ENCODE results near the gene MEMO1. TPM values are rescaled to one million over a fixed set of nuclear protein-coding genes. Genes with fewer than 3 reads are reported as not detected.
"Not testable (repeated sequence)": the region's sequence is repeated elsewhere in the genome, so short reads cannot be mapped to it uniquely, and the experiment has no call there.

Gene MEMO1
- total and polyA plus RNA-seq, 11 donors: 20.1 to 94.8 (median 53.0) TPM

- no peak overlapping the region for H3K4me3 ChIP-seq
Measured at GRCh38 chr2:31973665-31974064, 37.1 kb downstream of the MEMO1 start.

GRCh38 chr2:31972059-31972458 lies 38.7 kb downstream of the MEMO1 start:
- DNase-seq: no peak
- Histone ChIP-seq H3K27ac (no peak overlapping the region), H3K9me3 (no peaks in the 10 kb centered on the region), H3K36me3 (no peaks in the 10 kb centered on the region), H3K4me1 (peaks cover 0 to 12% (median 0%) of the 10 kb centered on the region in 12 donors), H3K27me3 (no peaks in the 10 kb centered on the region), H3K4me3 (no peak overlapping the region)
- TF ChIP-seq CTCF (IDR thresholded peaks at IDR 0.05) (no peak), POLR2A (IDR thresholded peaks at IDR 0.05) (no peak)
- intact Hi-C loops (cut with DNase I): no loop called here
- 85 to 96% (median 95%) methylated on average over 2 of the region's 2 CpGs for WGBS, 4 donors
- no peak for ATAC-seq

More at GRCh38 chr2:31973665-31974064, 37.1 kb downstream of the MEMO1 start:
- DNase-seq: no peak
- no peak overlapping the region for H3K27ac ChIP-seq
- H3K4me1 ChIP-seq: peaks cover 0 to 10% (median 0%) of the 10 kb centered on the region in 12 donors
- no peaks in the 10 kb centered on the region for H3K36me3 ChIP-seq
- intact Hi-C loops (cut with DNase I): no loop called here
- no peaks in the 10 kb centered on the region for H3K9me3 ChIP-seq
- H3K27me3 ChIP-seq: no peaks in the 10 kb centered on the region
- ATAC-seq: no peak
- no peak for TF ChIP-seq CTCF (IDR thresholded peaks at IDR 0.05)
- no peak for TF ChIP-seq POLR2A (IDR thresholded peaks at IDR 0.05)

DNA sequence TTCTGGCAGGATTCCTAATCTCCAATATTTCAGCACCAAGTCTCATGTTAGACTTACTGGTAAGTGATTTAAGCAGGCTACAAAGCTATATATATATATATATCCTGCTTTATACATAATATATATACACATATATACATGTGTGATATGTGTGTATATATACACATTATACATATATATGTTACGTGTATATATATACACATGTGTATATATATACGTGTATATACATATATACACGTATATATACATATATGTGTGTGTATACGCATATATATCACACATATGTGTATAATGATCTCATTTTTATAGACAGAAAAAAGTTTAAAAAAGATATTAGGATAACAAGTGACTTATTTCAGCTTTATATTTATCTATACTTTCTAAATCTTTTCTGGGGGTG lies 41.6 kb downstream of the MEMO1 start:
- ATAC-seq (no peak), DNase-seq (no peak)
- TF ChIP-seq CTCF (IDR thresholded peaks at IDR 0.05) (no peak), POLR2A (IDR thresholded peaks at IDR 0.05) (no peak)
- no peaks in the 10 kb centered on the region for H3K27me3 ChIP-seq
- no peak overlapping the region for H3K4me3 ChIP-seq
- H3K36me3 ChIP-seq: peaks cover 0 to 3% (median 0%) of the 10 kb centered on the region in 9 donors
- intact Hi-C loops (cut with DNase I): no loop called here
- no peaks in the 10 kb centered on the region for H3K9me3 ChIP-seq
- peaks cover 0 to 10% (median 0%) of the 10 kb centered on the region in 12 donors for H3K4me1 ChIP-seq
- no peak overlapping the region for H3K27ac ChIP-seq
- 92 to 93% (median 92%) methylated on average over 4 of the region's 4 CpGs for WGBS, 4 donors

DNA sequence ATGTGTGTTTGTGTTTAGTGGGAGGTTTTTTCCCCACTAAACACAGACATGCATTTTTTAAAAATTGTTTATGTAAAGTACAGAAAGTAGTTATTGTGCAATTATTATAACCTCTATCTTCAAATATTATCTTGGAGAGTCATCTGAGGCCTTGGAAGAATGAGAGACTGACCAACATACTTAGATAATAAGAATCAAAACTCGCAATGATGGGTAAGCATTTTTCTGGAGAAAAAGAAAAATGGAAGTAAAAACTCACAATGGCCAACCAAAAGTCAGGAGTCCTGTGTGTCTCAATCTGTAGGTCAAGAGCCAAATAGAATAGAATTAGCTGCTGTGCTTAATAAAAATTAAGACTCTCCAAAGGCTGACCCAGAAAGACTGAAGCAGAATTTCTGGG lies 43.0 kb downstream of the MEMO1 start:
- no peaks in the 10 kb centered on the region for H3K9me3 ChIP-seq
- peak overlapping the region in 1 of 12 donors; percentile 7 for H3K27ac ChIP-seq
- no peak for ATAC-seq
- no peak for DNase-seq
- no peak overlapping the region for H3K4me3 ChIP-seq
- WGBS, 4 donors: 89 to 98% (median 94%) methylated on average over 1 of the region's 1 CpG
- intact Hi-C loops (cut with DNase I): no loop called here
- H3K27me3 ChIP-seq: no peaks in the 10 kb centered on the region
- peaks cover 0 to 5% (median 0%) of the 10 kb centered on the region in 9 donors for H3K36me3 ChIP-seq
- H3K4me1 ChIP-seq: peaks cover 0 to 19% (median 0%) of the 10 kb centered on the region in 12 donors
- TF ChIP-seq CTCF (IDR thresholded peaks at IDR 0.05) (no peak), POLR2A (IDR thresholded peaks at IDR 0.05) (no peak)

GRCh38 chr2:31966402-31966801 lies 44.4 kb downstream of the MEMO1 start:
- H3K4me1 ChIP-seq: peaks cover 0 to 32% (median 4%) of the 10 kb centered on the region in 12 donors
- H3K27ac ChIP-seq; H3K9me3 ChIP-seq; H3K36me3 ChIP-seq; intact Hi-C loops (cut with DNase I); H3K27me3 ChIP-seq; H3K4me3 ChIP-seq; DNase-seq; ATAC-seq: not testable (repeated sequence)
- 93 to 97% (median 93%) methylated on average over 6 of the region's 6 CpGs for WGBS, 4 donors
